Measurements from ENCODE around the gene ZNF91. TPM values are rescaled to one million over a fixed set of nuclear protein-coding genes. Genes with fewer than 3 reads are reported as not detected.

The ZNF91 gene
- total and polyA plus RNA-seq, 4 donors = 2.9 to 25.9 (median 14.2) TPM

DNA sequence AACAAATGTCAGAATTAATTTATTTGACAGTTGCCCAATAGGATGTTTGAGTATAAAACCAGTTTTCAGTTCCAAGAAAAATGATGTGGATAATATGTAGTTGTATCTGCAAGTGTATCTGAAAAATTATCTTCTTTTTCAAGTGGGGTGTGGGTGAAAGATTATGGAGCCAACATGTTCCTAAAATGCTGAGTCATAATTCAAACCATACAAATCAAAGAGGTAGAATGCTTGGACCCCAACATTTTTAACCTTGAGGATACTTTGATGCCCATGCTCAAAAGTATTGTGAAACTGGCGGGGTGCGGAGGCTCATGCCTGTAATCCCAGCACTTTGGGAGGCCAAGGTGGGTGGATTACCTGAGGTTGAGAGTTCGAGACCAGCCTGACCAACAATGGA is 91.0 kb downstream of the ZNF91 start:
- Histone ChIP-seq H3K4me3 (ENCODE audit: low read depth in 1 of 3, low read length in 3 of 3) (no peak overlapping the region), H3K36me3 (ENCODE audit: control insufficient read depth in 4 of 4, insufficient read depth in 3 of 4, low read depth in 1 of 4, low read length in 3 of 4) (no peaks in the 10 kb centered on the region), H3K27me3 (ENCODE audit: control insufficient read depth in 4 of 4, insufficient read depth in 4 of 4, low read length in 3 of 4) (no peaks in the 10 kb centered on the region), H3K9ac (ENCODE audit: low read depth in 1 of 2, low read length in 2 of 2) (no peak overlapping the region), H3K27ac (ENCODE audit: low read depth in 1 of 2, low read length in 2 of 2) (no peak overlapping the region), H3K4me1 (ENCODE audit: control insufficient read depth in 4 of 4, insufficient read depth in 4 of 4, low read length in 3 of 4) (no peaks in the 10 kb centered on the region), H3K9me3 (ENCODE audit: control insufficient read depth in 4 of 4, low read length in 3 of 4) (peaks cover 0 to 24% (median 3%) of the 10 kb centered on the region in 4 donors)
- DNase-seq (ENCODE audit: low spot score) = no peak
- 93% methylated on average over 3 of the region's 3 CpGs for WGBS
- TF ChIP-seq SP1 (IDR thresholded peaks at IDR 0.05) (no peak), YY1 (IDR thresholded peaks at IDR 0.05) (no peak), EGR1 (IDR thresholded peaks at IDR 0.05; ENCODE audit: low read depth in 2 of 2) (no peak), HNF4A (conservative IDR thresholded peaks at IDR 0.05) (no peak), FOXA1 (IDR thresholded peaks at IDR 0.05) (no peak), CTCF (IDR thresholded peaks at IDR 0.05; ENCODE audit: low read depth, low read length, missing input control) (no peak), FOXA2 (IDR thresholded peaks at IDR 0.05) (no peak), HNF4G (IDR thresholded peaks at IDR 0.05) (no peak), TAF1 (conservative IDR thresholded peaks at IDR 0.05) (no peak), NR2F2 (IDR thresholded peaks at IDR 0.05) (no peak), RAD21 (IDR thresholded peaks at IDR 0.05) (no peak), GABPA (IDR thresholded peaks at IDR 0.05 in 1 of 2, conservative IDR thresholded peaks at IDR 0.05 in 1 of 2) (no peak)
- TF ChIP-seq, protein P1, sequence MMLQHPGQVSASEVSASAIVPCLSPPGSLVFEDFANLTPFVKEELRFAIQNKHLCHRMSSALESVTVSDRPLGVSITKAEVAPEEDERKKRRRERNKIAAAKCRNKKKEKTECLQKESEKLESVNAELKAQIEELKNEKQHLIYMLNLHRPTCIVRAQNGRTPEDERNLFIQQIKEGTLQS (IDR thresholded peaks at IDR 0.05) = no peak
- TF ChIP-seq, protein P2, sequence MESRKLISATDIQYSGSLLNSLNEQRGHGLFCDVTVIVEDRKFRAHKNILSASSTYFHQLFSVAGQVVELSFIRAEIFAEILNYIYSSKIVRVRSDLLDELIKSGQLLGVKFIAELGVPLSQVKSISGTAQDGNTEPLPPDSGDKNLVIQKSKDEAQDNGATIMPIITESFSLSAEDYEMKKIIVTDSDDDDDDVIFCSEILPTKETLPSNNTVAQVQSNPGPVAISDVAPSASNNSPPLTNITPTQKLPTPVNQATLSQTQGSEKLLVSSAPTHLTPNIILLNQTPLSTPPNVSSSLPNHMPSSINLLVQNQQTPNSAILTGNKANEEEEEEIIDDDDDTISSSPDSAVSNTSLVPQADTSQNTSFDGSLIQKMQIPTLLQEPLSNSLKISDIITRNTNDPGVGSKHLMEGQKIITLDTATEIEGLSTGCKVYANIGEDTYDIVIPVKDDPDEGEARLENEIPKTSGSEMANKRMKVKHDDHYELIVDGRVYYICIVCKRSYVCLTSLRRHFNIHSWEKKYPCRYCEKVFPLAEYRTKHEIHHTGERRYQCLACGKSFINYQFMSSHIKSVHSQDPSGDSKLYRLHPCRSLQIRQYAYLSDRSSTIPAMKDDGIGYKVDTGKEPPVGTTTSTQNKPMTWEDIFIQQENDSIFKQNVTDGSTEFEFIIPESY (IDR thresholded peaks at IDR 0.05) = no peak
- TF ChIP-seq, protein P3, sequence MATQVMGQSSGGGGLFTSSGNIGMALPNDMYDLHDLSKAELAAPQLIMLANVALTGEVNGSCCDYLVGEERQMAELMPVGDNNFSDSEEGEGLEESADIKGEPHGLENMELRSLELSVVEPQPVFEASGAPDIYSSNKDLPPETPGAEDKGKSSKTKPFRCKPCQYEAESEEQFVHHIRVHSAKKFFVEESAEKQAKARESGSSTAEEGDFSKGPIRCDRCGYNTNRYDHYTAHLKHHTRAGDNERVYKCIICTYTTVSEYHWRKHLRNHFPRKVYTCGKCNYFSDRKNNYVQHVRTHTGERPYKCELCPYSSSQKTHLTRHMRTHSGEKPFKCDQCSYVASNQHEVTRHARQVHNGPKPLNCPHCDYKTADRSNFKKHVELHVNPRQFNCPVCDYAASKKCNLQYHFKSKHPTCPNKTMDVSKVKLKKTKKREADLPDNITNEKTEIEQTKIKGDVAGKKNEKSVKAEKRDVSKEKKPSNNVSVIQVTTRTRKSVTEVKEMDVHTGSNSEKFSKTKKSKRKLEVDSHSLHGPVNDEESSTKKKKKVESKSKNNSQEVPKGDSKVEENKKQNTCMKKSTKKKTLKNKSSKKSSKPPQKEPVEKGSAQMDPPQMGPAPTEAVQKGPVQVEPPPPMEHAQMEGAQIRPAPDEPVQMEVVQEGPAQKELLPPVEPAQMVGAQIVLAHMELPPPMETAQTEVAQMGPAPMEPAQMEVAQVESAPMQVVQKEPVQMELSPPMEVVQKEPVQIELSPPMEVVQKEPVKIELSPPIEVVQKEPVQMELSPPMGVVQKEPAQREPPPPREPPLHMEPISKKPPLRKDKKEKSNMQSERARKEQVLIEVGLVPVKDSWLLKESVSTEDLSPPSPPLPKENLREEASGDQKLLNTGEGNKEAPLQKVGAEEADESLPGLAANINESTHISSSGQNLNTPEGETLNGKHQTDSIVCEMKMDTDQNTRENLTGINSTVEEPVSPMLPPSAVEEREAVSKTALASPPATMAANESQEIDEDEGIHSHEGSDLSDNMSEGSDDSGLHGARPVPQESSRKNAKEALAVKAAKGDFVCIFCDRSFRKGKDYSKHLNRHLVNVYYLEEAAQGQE (IDR thresholded peaks at IDR 0.05) = no peak
- TF ChIP-seq, protein P4, sequence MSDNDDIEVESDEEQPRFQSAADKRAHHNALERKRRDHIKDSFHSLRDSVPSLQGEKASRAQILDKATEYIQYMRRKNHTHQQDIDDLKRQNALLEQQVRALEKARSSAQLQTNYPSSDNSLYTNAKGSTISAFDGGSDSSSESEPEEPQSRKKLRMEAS (IDR thresholded peaks at IDR 0.05) = no peak

- Histone ChIP-seq H3K27ac (ENCODE audit: low read depth in 1 of 2, low read length in 2 of 2) (no peak overlapping the region), H3K4me1 (ENCODE audit: control insufficient read depth in 4 of 4, insufficient read depth in 4 of 4, low read length in 3 of 4) (no peaks in the 10 kb centered on the region), H3K4me3 (ENCODE audit: low read depth in 1 of 3, low read length in 3 of 3) (no peak overlapping the region), H3K36me3 (ENCODE audit: control insufficient read depth in 4 of 4, insufficient read depth in 3 of 4, low read depth in 1 of 4, low read length in 3 of 4) (no peaks in the 10 kb centered on the region), H3K9me3 (ENCODE audit: control insufficient read depth in 4 of 4, low read length in 3 of 4) (peaks cover 0 to 6% (median 3%) of the 10 kb centered on the region in 4 donors), H3K27me3 (ENCODE audit: control insufficient read depth in 4 of 4, insufficient read depth in 4 of 4, low read length in 3 of 4) (no peaks in the 10 kb centered on the region), H3K9ac (ENCODE audit: low read depth in 1 of 2, low read length in 2 of 2) (no peak overlapping the region)
- DNase-seq (ENCODE audit: low spot score) = no peak
- WGBS = 81% methylated on average over 4 of the region's 4 CpGs
- TF ChIP-seq JUND (IDR thresholded peaks at IDR 0.05) = no peak
- no peak for TF ChIP-seq FOXA1 (IDR thresholded peaks at IDR 0.05)
- no peak for TF ChIP-seq SP1 (IDR thresholded peaks at IDR 0.05)
- TF ChIP-seq, protein P3 (IDR thresholded peaks at IDR 0.05) = no peak
- TF ChIP-seq, protein P1 (IDR thresholded peaks at IDR 0.05) = no peak
- TF ChIP-seq, protein P4 (IDR thresholded peaks at IDR 0.05) = no peak
- TF ChIP-seq HNF4A (conservative IDR thresholded peaks at IDR 0.05) = no peak
- TF ChIP-seq YY1 (IDR thresholded peaks at IDR 0.05) = no peak
- TF ChIP-seq EGR1 (IDR thresholded peaks at IDR 0.05; ENCODE audit: low read depth in 2 of 2) = no peak
- TF ChIP-seq FOXA2 (IDR thresholded peaks at IDR 0.05) = no peak
- TF ChIP-seq NR2F2 (IDR thresholded peaks at IDR 0.05) = no peak
These were observed 101.1 kb downstream of the ZNF91 start for GRCh38 chr19:23294141-23294540.
